HG03095 (cell line): ENCODE measurements around the gene NSUN2.
A peak's percentile ranks its signal among the peaks of the same experiment; 100 is the strongest.
"Not testable (repeated sequence)": the region's sequence is repeated elsewhere in the genome, so short reads cannot be mapped to it uniquely, and the experiment has no call there.

ENCODE experiments used
- ATAC-seq: cut with Tn5 transposase; IDR thresholded peaks from one replicate; pipeline ENCODE4 v1.9.1; 2021; ENCODE audit warnings: moderate library complexity; ENCODE audit not compliant: unreplicated experiment

The NSUN2 gene

GRCh38 chr5:6632888-6633468 is at the start of gene NSUN2, which contains the start of gene SRD5A1:
TSS of gene NSUN2 (minus strand) at chr5:6633044. CDS start at chr5:6632979, 65 bp downstream.
TSS of gene SRD5A1 (plus strand) at chr5:6633440. CDS start at chr5:6633577, 137 bp downstream.
- ATAC-seq: peak; percentile 87

- ATAC-seq: no peak
Measured at GRCh38 chr5:6682239-6682638, 49.4 kb upstream of the NSUN2 start.

GRCh38 chr5:6681682-6682081 is 48.8 kb upstream of the NSUN2 start:
- no peak for ATAC-seq

GRCh38 chr5:6680922-6681321 is 48.1 kb upstream of the NSUN2 start:
- no peak for ATAC-seq

GRCh38 chr5:6678385-6678784 is 45.5 kb upstream of the NSUN2 start:
- ATAC-seq: no peak

GRCh38 chr5:6676702-6677101 is 43.9 kb upstream of the NSUN2 start:
- ATAC-seq: no peak

GRCh38 chr5:6675784-6676491 is 43.1 kb upstream of the NSUN2 start:
- ATAC-seq: no peak

GRCh38 chr5:6674886-6675285 is 42.0 kb upstream of the NSUN2 start:
- no peak for ATAC-seq

GRCh38 chr5:6674421-6674820 is 41.6 kb upstream of the NSUN2 start:
- ATAC-seq: no peak

GRCh38 chr5:6673963-6674362 is 41.1 kb upstream of the NSUN2 start:
- ATAC-seq: no peak

- no peak for ATAC-seq
Measured at GRCh38 chr5:6673031-6673430, 40.2 kb upstream of the NSUN2 start.

GRCh38 chr5:6668717-6669116 is 35.9 kb upstream of the NSUN2 start:
- ATAC-seq: not testable (repeated sequence)

- ATAC-seq: no peak
Measured at GRCh38 chr5:6667648-6668047, 34.8 kb upstream of the NSUN2 start.

GRCh38 chr5:6666762-6667161 is 33.9 kb upstream of the NSUN2 start:
- ATAC-seq: no peak

GRCh38 chr5:6660688-6661087 is 27.8 kb upstream of the NSUN2 start:
- ATAC-seq: peak; percentile 37

GRCh38 chr5:6659941-6660684 is 27.3 kb upstream of the NSUN2 start:
- peak; percentile 75 for ATAC-seq

- ATAC-seq: no peak
Measured at GRCh38 chr5:6656680-6657079, 23.8 kb upstream of the NSUN2 start.

GRCh38 chr5:6655432-6655831 is 22.6 kb upstream of the NSUN2 start:
- ATAC-seq: no peak

- ATAC-seq: peak; percentile 63
Measured at GRCh38 chr5:6652025-6652424, 19.2 kb upstream of the NSUN2 start.

GRCh38 chr5:6649681-6650080 is 16.8 kb upstream of the NSUN2 start:
- ATAC-seq: no peak

- ATAC-seq: no peak
Measured at GRCh38 chr5:6649186-6649585, 16.3 kb upstream of the NSUN2 start.
